NCI-H1417 treated with DMSO at 0.1 percent for 48 hours (cell line): ENCODE results near the gene PCSK9.
A peak's percentile ranks its signal among the peaks of the same experiment; 100 is the strongest.

Experiments used
- DNase-seq: peaks from one replicate; lab custom pipeline; 2025; lab: John Stamatoyannopoulos, UW

Gene PCSK9

GRCh38 chr1:55060133-55060999, 21.0 kb downstream of the PCSK9 start:
- DNase-seq: no peak

GRCh38 chr1:55061000-55061705, 21.8 kb downstream of the PCSK9 start:
- DNase-seq: no peak

DNA sequence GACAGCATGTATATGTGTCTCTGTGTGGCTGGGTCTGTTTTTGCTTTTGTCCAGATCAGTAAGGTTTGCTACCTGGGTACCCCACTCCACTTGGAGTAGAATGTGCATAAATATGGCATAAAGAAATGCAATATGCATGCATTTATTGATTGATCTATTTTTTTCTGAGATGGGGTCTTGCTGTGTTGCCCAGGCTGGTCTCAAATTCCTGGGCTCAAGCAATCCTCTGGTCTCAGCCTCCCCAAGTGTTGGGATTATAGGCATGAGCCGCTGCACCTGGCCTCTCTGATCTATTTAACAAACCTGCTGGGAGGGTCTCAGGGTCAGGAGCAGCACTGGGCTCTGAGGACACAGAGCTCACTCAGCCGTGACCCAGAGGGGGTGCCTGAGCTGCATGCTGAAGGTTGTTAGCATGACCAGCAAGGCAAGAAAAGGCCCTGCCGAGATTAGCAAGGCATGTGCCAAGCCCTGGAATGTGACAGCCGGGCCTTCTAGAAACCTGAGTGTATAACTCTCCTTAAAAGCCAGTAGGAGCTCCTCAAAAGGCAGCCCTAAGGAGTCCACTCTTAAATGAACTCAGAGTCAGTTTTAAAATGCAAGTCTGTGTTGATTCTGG, 22.5 kb downstream of the PCSK9 start:
- DNase-seq: no peak

DNA sequence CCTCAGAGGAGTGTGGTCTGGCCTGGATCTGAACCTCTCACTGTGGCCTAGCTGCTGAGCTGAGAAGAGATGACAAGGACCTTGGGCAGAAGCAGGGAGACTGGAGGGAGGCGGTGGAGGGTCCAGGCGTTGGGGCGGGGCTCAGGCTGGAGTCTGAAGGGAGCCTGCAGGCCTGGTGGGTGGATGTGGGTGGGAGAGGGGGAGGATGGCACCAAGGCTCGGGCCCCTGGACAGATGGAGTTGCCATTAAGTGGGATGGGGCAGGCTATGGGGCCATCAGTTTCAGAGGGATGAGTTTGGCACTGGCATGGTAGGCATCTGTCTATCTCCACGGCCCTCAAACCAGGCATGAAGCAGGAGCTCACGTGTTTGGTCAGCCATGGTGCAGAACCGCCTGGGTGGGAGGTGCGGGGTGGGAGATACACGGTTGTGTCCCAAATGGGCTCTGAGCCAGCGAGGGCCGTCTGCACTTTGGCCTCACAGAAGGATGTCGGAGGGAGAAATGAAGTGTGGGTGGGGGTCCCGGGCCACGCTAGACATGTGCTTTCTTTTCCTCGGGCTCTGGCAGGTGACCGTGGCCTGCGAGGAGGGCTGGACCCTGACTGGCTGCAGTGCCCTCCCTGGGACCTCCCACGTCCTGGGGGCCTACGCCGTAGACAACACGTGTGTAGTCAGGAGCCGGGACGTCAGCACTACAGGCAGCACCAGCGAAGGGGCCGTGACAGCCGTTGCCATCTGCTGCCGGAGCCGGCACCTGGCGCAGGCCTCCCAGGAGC, 23.6 kb downstream of the PCSK9 start:
- DNase-seq: no peak

DNA sequence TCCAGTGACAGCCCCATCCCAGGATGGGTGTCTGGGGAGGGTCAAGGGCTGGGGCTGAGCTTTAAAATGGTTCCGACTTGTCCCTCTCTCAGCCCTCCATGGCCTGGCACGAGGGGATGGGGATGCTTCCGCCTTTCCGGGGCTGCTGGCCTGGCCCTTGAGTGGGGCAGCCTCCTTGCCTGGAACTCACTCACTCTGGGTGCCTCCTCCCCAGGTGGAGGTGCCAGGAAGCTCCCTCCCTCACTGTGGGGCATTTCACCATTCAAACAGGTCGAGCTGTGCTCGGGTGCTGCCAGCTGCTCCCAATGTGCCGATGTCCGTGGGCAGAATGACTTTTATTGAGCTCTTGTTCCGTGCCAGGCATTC, 24.2 kb downstream of the PCSK9 start:
- DNase-seq: no peak

GRCh38 chr1:55064071-55064581, 24.8 kb downstream of the PCSK9 start:
- no peak for DNase-seq

GRCh38 chr1:55064861-55065263, 25.5 kb downstream of the PCSK9 start:
- DNase-seq: no peak

DNA sequence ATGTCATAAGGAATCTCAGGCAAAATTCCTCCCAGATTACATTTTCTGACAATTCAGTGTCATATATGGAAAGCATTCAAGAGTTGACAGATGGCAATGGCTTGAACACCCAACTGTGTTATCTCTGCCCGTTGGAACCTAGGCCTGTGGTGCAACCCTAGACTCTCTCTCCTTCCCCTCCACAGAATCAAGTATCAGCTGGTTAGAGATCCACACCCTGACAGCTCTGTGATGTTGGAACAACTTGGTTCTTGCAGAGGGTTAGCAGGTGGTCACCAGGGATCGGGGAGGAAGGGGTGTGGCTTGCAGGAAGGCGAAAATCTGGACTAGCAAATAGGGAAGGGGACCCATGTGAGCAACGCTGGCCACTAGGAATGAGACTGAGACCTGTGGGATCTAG, 26.3 kb downstream of the PCSK9 start:
- DNase-seq: no peak

- no peak for DNase-seq
These were observed 27.9 kb downstream of the PCSK9 start for GRCh38 chr1:55067022-55067778.

- no peak for DNase-seq
These were observed 28.6 kb downstream of the PCSK9 start for GRCh38 chr1:55067914-55068313.

GRCh38 chr1:55068638-55069037, 29.3 kb downstream of the PCSK9 start:
- DNase-seq: no peak

- DNase-seq: no peak
These were observed 29.9 kb downstream of the PCSK9 start for GRCh38 chr1:55069280-55069679.

DNA sequence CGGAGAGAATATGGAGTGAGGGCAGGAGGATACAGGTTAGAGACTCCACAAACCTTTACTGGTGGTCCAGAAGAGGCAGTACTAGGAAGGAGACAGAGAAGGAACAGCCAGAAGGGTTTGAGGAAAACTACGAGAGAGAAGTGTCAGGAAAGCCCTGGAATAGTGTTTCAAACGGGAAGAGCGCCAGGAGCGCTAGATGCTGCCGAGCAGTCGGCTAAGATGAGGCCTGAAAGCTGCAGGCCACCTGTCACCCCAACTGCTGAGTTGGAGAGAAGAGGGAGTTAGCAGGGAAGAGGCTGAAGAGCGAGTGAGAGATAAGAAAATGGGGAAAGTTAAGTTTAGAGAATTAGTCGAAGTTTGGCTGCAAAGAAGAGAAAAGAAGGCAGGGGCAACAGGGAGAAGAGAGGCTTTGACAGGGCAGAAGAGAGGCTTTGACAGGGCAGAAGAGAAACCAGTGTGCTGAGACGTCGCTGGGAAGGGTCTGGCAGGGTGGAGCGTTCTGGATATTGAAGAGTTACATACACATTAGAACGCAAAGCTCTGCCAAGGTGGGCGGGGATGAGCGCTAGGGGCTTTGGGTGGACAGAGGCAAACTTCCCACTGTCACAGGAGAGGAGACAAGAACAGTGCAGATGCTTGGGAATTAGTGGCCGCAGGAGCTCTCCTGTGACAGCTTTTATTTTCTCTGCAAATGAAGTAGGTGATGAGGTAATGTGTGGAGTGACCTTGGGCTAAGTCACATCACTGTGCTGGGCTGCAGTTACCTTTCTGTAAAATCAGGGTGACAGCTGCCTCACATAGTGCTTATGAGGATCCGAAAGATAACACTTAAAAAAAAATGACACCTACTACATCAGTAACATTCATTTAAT, 31.2 kb downstream of the PCSK9 start:
- no peak for DNase-seq

GRCh38 chr1:55071477-55071876, 32.1 kb downstream of the PCSK9 start:
- no peak for DNase-seq

DNA sequence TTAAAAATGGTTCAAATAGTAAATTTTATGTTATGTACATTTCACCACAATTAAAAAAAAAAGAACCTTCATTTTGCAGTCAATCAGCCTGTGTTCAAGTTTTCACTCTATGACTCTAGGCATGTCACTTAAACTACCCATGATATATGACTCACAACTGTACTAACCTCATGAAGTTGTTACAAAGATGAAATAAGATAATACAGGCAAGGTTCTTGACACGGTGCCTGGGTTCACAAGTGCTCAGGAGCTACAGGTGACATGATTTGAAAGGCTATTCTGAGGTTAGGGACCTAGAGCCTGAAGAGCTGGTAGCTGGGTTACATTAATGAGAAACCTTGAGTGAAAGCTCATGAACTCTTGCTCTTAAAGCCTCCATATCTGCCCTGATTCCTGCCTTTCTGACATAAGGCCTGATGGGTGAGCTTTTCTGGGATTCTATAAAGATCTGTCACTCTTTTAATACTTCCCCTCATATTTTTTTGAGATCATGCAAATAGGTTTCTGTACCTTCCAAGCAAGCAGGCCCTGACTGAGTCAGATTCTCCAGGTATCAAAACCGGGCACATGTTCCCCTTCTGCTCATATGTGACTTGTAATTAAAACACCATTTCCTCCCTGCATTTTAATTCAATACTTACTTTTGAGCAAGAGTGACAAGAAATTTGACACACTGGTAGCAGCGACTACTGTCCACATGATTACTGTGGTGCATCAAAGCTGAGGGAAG, 34.0 kb downstream of the PCSK9 start:
- DNase-seq: no peak

GRCh38 chr1:55074455-55074854, 35.1 kb downstream of the PCSK9 start:
- no peak for DNase-seq

DNA sequence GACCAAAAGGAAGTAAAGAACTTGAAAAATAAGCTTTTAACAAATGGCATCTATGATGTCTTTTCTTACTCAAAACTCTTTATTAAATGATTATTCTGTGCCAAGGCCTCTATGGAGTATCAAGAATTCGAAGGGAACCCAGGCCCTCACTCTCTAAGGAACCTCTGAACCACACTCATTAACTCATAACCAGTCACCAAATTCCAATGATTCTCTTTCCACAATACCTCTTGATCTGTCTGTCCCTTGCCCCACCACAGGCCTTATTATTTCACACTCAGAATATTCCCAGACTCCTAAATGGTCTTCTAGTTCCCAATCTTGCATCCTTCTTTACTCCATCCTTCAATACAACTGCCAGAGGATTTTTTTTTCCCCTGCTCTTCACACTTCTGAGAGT, 37.0 kb downstream of the PCSK9 start:
- no peak for DNase-seq

DNA sequence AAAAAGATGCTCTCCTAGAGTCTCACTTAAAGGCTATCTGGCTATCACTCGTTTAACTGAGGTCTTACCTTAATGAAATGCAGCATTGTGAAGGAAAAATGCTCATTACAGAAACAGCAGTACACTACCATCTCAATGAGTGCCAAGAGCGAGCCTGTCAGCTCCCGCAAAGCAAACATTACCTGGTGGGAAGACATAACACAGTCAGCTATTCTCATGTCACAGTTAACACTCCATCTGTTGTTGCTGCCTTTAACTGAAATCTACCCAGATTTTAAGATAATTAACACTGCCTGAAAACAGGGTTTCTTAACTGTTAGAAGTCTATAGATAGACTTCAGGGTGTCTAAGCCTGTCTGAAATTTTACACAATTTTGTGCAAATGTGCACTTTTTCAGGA, 39.1 kb downstream of the PCSK9 start:
- peak; percentile 3 for DNase-seq

DNA sequence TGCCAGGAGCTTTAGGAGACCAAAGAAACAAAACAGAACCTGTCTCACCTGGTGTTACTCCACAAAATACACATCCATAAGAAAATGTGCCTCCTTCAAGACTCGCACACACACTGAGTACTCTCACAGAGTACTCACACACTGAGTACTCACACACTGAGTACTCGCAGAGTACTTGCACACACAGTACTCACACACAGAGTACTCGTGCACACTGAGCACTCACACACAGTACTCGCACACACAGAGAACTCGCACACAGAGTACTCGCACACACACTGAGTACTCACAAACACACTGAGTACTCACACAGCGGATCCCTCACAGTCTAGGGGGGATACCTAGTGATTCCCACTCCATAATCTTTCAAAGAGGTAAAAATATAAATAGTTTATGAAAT, 40.3 kb downstream of the PCSK9 start:
- no peak for DNase-seq
